CD14-positive monocyte (primary cell): Measurements from ENCODE around the gene PPARG. TPM values are rescaled to one million over a fixed set of nuclear protein-coding genes. Genes with fewer than 3 reads are reported as not detected.

Experiments
- DNase-seq, 3 donors: peaks; one replicate each; pipeline ENCODE4 v3.0.0-alpha.2; 2011 to 2022
- H2AFZ ChIP-seq: 2 replicates; pipeline ENCODE4 v1.6.0; 2012; ENCODE audit warnings: mild to moderate bottlenecking, low read depth, low read length, inconsistent platforms; ENCODE audit not compliant: insufficient read depth, poor library complexity, severe bottlenecking
- H3K27ac ChIP-seq, 2 donors: 1 replicate in 1 of 2; 2 replicates in 1 of 2; pipeline ENCODE4 v1.5.1; 2012 to 2013; ENCODE audit warnings: low read length in 2 of 2, control low read depth in 1 of 2, inconsistent platforms in 1 of 2, low read depth in 1 of 2, mild to moderate bottlenecking in 1 of 2
- H3K27me3 ChIP-seq, 2 donors: one replicate each; pipeline versions ENCODE4 v1.6.0 to v1.6.1; 2011 to 2013; ENCODE audit warnings: low read length in 2 of 2; ENCODE audit not compliant: control insufficient read depth in 2 of 2, insufficient read depth in 2 of 2
- H3K36me3 ChIP-seq, 2 donors: replicated peaks in 1 of 2; 1 replicate in 1 of 2; 2 replicates in 1 of 2; pipeline versions ENCODE4 v1.5.1 to v1.6.1; 2012 to 2013; ENCODE audit warnings: low read length in 2 of 2, control low read depth in 1 of 2, inconsistent platforms in 1 of 2, mild to moderate bottlenecking in 1 of 2; ENCODE audit not compliant: insufficient read depth in 2 of 2, control insufficient read depth in 1 of 2
- H3K4me1 ChIP-seq, 2 donors: 1 replicate in 1 of 2; 2 replicates in 1 of 2; pipeline versions ENCODE4 v1.5.1 to v1.6.1; 2012 to 2013; ENCODE audit warnings: low read length in 2 of 2, control low read depth in 1 of 2, inconsistent platforms in 1 of 2, mild to moderate bottlenecking in 1 of 2, moderate library complexity in 1 of 2; ENCODE audit not compliant: insufficient read depth in 2 of 2, control insufficient read depth in 1 of 2
- H3K4me2 ChIP-seq: replicated peaks from 2 replicates; pipeline ENCODE3; 2012; ENCODE audit warnings: low read length, moderate library complexity, mild to moderate bottlenecking; ENCODE audit not compliant: poor library complexity, severe bottlenecking; ENCODE audit errors: extremely low read depth
- H3K4me3 ChIP-seq, 3 experiments: fragments of 200-600 bp in 1 of 3; sonication (generic) in 1 of 3; replicated peaks in 1 of 3; 1 replicate in 2 of 3; 2 replicates in 1 of 3; pipeline ENCODE4 v1.5.1; 2011 to 2013; ENCODE audit warnings: low read length in 3 of 3, mild to moderate bottlenecking in 3 of 3, control low read depth in 2 of 3, low read depth in 2 of 3, inconsistent platforms in 1 of 3, moderate library complexity in 1 of 3
- H3K79me2 ChIP-seq: 2 replicates; pipeline ENCODE4 v1.6.0; 2012; ENCODE audit warnings: mild to moderate bottlenecking, control low read depth, inconsistent platforms, low read length, moderate library complexity; ENCODE audit not compliant: insufficient read depth
- H3K9ac ChIP-seq: 2 replicates; pipeline ENCODE4 v1.6.0; 2017; ENCODE audit warnings: low read length, mild to moderate bottlenecking; ENCODE audit not compliant: insufficient read depth, poor library complexity, severe bottlenecking
- H3K9me3 ChIP-seq, 2 donors: replicated peaks in 1 of 2; 1 replicate in 1 of 2; 2 replicates in 1 of 2; pipeline versions ENCODE4 v1.5.1 to v1.6.1; 2012 to 2013; ENCODE audit warnings: low read length in 2 of 2, control low read depth in 1 of 2; ENCODE audit not compliant: control insufficient read depth in 1 of 2, insufficient read depth in 1 of 2
- H4K20me1 ChIP-seq: 2 replicates; pipeline ENCODE4 v1.6.0; 2012; ENCODE audit warnings: mild to moderate bottlenecking, low read length, control low read depth, moderate library complexity; ENCODE audit not compliant: insufficient read depth
- H3K27ac Mint-ChIP-seq, 7 donors: one replicate each; pipeline ENCODE4 v1.8.0; 2020; ENCODE audit warnings: mild to moderate bottlenecking in 7 of 7, mixed read lengths in 7 of 7, moderate library complexity in 6 of 7, inconsistent platforms in 2 of 7
- H3K27me3 Mint-ChIP-seq, 3 donors: one replicate each; pipeline ENCODE4 v1.8.0; 2021 to 2022; ENCODE audit warnings: low read depth in 3 of 3, mild to moderate bottlenecking in 3 of 3, mixed read lengths in 3 of 3, moderate library complexity in 3 of 3, inconsistent platforms in 1 of 3
- H3K36me3 Mint-ChIP-seq, 2 donors: one replicate each; pipeline ENCODE4 v1.8.0; 2020; ENCODE audit warnings: mixed read lengths in 2 of 2, inconsistent platforms in 1 of 2, mild to moderate bottlenecking in 1 of 2
- H3K4me1 Mint-ChIP-seq: one replicate; pipeline ENCODE4 v1.8.0; 2020; ENCODE audit warnings: mild to moderate bottlenecking, mixed read lengths
- H3K4me3 Mint-ChIP-seq, 2 donors: one replicate each; pipeline ENCODE4 v1.8.0; 2020; ENCODE audit warnings: mild to moderate bottlenecking in 2 of 2, mixed read lengths in 2 of 2, moderate library complexity in 1 of 2
- H3K9me3 Mint-ChIP-seq, 7 donors: one replicate each; pipeline ENCODE4 v1.8.0; 2020 to 2022; ENCODE audit warnings: mixed read lengths in 7 of 7, mild to moderate bottlenecking in 6 of 7, moderate library complexity in 6 of 7, inconsistent platforms in 2 of 7
- WGBS: methylation state at CpG from one replicate; pipeline ENCODE4 v1.1.5; 2013; ENCODE audit warnings: missing lambda C conversion rate; ENCODE audit not compliant: insufficient coverage; 5-methylcytosine and 5-hydroxymethylcytosine counted together
- intact Hi-C, 2 donors: fragments of 100-400 bp; cut with micrococcal nuclease; formaldehyde crosslinking; loops; one replicate each; pipeline versions ENCODE4 v1.15.0 to v1.15.1; 2023
- polyA plus RNA-seq, 3 donors: library from polyadenylated mRNA; depleted of rRNA in 1 of 3; unstranded in 2 of 3; stranded (reverse) in 1 of 3; fragments of 300-500 nt in 2 of 3; fragments of >200 nt in 1 of 3; fragmentation: Illumina TruSeq in 2 of 3; gene quantifications; 1 replicate in 2 of 3; 2 replicates in 1 of 3; pipeline ENCODE4 v1.2.3, GENCODE V29; 2012 to 2021
- TF ChIP-seq, protein P1 (sequence below): fragments of 200-600 bp; IDR thresholded peaks from one replicate; pipeline ENCODE4 v1.8.0; 2022; ENCODE audit warnings: antibody characterized with exemption, mild to moderate bottlenecking

PPARG gene
- polyA plus RNA-seq, 3 donors, result 0.56 to 2.0 (median 0.97) TPM

DNA sequence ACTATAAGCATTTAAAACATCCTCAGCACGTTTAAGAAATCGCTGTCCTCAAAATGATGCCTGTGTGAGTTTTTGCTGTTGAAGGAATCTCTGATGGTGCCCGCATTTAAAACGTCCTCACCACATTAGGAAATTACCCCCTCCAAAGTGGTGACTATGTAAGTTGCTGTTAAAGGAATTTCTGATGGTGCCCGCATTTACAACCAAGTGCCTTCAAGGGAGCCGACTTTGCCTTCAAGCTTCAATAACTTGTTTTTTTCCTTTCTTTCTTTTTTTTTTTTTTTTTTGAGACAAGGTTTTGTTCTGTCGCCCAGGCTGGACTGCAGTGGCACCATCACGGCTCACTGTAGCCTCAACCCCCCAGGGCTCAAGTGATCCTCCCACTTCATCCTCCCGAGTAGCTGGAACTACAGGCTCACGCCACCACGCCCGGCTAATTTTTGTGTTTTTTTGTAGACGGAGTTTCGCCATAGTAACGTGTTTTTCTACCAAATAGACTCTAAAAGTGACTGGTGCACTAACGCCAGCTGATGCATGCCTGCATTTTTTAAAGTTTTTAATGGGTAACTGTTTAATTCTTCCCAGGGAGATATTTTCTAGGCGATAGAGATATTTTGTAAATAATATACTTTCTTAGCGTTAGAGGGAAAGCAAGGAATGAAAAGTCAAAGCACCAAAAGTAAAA is 176.4 kb downstream of the PPARG start:
- Mint-ChIP-seq H3K4me1 (peaks cover 40% of the 10 kb centered on the region), H3K27me3 (no peaks in the 10 kb centered on the region), H3K36me3 (peaks cover 0 to 2% of the 10 kb centered on the region in 2 donors), H3K27ac (no peak overlapping the region), H3K4me3 (no peak overlapping the region), H3K9me3 (peaks cover 0 to 3% (median 0%) of the 10 kb centered on the region in 7 donors)
- H3K36me3 ChIP-seq, result no peaks in the 10 kb centered on the region
- 88% methylated on average over 4 of the region's 18 CpGs for WGBS
- no peak overlapping the region for H2AFZ ChIP-seq
- H3K4me1 ChIP-seq, result peaks cover 37 to 44% of the 10 kb centered on the region in 2 donors
- no peaks in the 10 kb centered on the region for H3K27me3 ChIP-seq
- TF ChIP-seq, protein P1, sequence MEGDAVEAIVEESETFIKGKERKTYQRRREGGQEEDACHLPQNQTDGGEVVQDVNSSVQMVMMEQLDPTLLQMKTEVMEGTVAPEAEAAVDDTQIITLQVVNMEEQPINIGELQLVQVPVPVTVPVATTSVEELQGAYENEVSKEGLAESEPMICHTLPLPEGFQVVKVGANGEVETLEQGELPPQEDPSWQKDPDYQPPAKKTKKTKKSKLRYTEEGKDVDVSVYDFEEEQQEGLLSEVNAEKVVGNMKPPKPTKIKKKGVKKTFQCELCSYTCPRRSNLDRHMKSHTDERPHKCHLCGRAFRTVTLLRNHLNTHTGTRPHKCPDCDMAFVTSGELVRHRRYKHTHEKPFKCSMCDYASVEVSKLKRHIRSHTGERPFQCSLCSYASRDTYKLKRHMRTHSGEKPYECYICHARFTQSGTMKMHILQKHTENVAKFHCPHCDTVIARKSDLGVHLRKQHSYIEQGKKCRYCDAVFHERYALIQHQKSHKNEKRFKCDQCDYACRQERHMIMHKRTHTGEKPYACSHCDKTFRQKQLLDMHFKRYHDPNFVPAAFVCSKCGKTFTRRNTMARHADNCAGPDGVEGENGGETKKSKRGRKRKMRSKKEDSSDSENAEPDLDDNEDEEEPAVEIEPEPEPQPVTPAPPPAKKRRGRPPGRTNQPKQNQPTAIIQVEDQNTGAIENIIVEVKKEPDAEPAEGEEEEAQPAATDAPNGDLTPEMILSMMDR, result no peak
- H3K79me2 ChIP-seq, result no peaks in the 10 kb centered on the region
- H3K9me3 ChIP-seq, result no peaks in the 10 kb centered on the region
- no peak overlapping the region for H3K4me3 ChIP-seq
- no peak for DNase-seq
- no peak overlapping the region for H3K4me2 ChIP-seq
- no peak overlapping the region for H3K9ac ChIP-seq
- H4K20me1 ChIP-seq, result no peaks in the 10 kb centered on the region
- no peak overlapping the region for H3K27ac ChIP-seq
- intact Hi-C loops, result no loop called here

DNA sequence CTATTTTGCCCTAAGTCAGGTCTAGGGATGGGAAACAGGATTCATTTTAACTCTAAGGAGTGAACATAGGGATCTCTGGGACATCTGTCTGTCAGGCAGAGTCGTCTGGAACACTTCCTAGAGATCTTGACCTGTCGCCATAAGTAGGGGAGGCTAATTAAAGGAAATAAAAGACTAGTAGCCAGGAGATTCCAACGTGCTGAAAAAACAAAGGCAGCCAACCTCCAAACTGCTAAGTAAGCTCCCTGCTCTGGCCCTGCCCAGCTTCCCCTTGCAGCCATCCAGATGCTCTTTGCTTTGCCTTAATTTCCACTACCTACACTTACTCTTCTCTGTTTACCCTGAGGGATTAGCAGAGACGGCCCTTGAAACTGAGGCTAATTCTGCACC is 177.0 kb downstream of the PPARG start:
- H3K27me3 ChIP-seq, result no peaks in the 10 kb centered on the region
- H3K4me1 Mint-ChIP-seq, result peaks cover 36% of the 10 kb centered on the region
- no peak overlapping the region for H2AFZ ChIP-seq
- H3K9me3 Mint-ChIP-seq, result peaks cover 0 to 3% (median 0%) of the 10 kb centered on the region in 7 donors
- H3K36me3 ChIP-seq, result no peaks in the 10 kb centered on the region
- DNase-seq, result no peak
- H3K27me3 Mint-ChIP-seq, result no peaks in the 10 kb centered on the region
- no peaks in the 10 kb centered on the region for H3K79me2 ChIP-seq
- WGBS, result 100% methylated on average over 3 of the region's 4 CpGs
- H3K4me2 ChIP-seq, result no peak overlapping the region
- no peak overlapping the region for H3K9ac ChIP-seq
- H4K20me1 ChIP-seq, result no peaks in the 10 kb centered on the region
- TF ChIP-seq, protein P1, result no peak
- H3K4me1 ChIP-seq, result peaks cover 32 to 38% of the 10 kb centered on the region in 2 donors
- H3K9me3 ChIP-seq, result no peaks in the 10 kb centered on the region
- H3K27ac Mint-ChIP-seq, result peak overlapping the region in 1 of 7 donors; percentile 40
- no peak overlapping the region for H3K4me3 ChIP-seq
- H3K36me3 Mint-ChIP-seq, result peaks cover 0 to 2% of the 10 kb centered on the region in 2 donors
- H3K27ac ChIP-seq, result no peak overlapping the region
- H3K4me3 Mint-ChIP-seq, result no peak overlapping the region
- intact Hi-C loops, result no loop called here
